ENCODE data around the gene DOCK11. TPM values are rescaled to one million over a fixed set of nuclear protein-coding genes. Genes with fewer than 3 reads are reported as not detected.

DOCK11 gene
- total and polyA plus RNA-seq, 11 donors = 1.8 to 26.3 (median 2.9) TPM

- 85 to 95% (median 89%) methylated on average over 2 of the region's 2 CpGs for WGBS, 4 donors
- Histone ChIP-seq H3K4me3 (no peak overlapping the region), H3K27me3 (no peaks in the 10 kb centered on the region), H3K9me3 (peaks cover 0 to 7% (median 0%) of the 10 kb centered on the region in 12 donors), H3K27ac (no peak overlapping the region), H3K36me3 (no peaks in the 10 kb centered on the region), H3K4me1 (peaks cover 0 to 7% (median 0%) of the 10 kb centered on the region in 12 donors)
- intact Hi-C loops (cut with DNase I) = no loop called here
- TF ChIP-seq POLR2A (IDR thresholded peaks at IDR 0.05) (no peak), CTCF (IDR thresholded peaks at IDR 0.05) (no peak)
- DNase-seq (no peak), ATAC-seq (no peak)
Measured at GRCh38 chrX:118734909-118735308, 239.3 kb downstream of the DOCK11 start.

Other genes with a start within 250 kb of the DOCK11 start
- 10 to 100 TPM in 8 of 9 donors, 1 to 10 TPM in 1; 9.6 to 18.0 (median 14.5) TPM for gene WDR44, start 149.7 kb upstream of the DOCK11 start, total RNA-seq
- gene WDR44, start 149.7 kb upstream of the DOCK11 start, polyA plus RNA-seq = 1 to 10 TPM; 3.0 to 9.1 TPM
- 10 to 100 TPM; 10.6 to 44.7 (median 18.9) TPM for gene IL13RA1, start 231.8 kb downstream of the DOCK11 start, total RNA-seq
- gene IL13RA1, start 231.8 kb downstream of the DOCK11 start, polyA plus RNA-seq = 10 to 100 TPM in 1 of 2 donors, 1 to 10 TPM in 1; 5.8 to 16.8 TPM